AG04450 (cell line): ENCODE results near the gene KCNJ6. TPM values are rescaled to one million over a fixed set of nuclear protein-coding genes. Genes with fewer than 3 reads are reported as not detected.

ENCODE experiments used
- CTCF ChIA-PET: fragments of 300-600, 350-600 bp; formaldehyde crosslinking; extraction: SDS; loops from one replicate; lab custom pipeline; 2022; ENCODE audit warnings: antibody characterized with exemption, inconsistent platforms; lab: Charles Lee
- POLR2A ChIA-PET: fragments of 350-600 bp; formaldehyde crosslinking; extraction: SDS; loops from one replicate; lab custom pipeline; 2021; ENCODE audit warnings: antibody characterized with exemption, inconsistent platforms; lab: Yijun Ruan, JAX
- DNase-seq: peaks from one replicate; pipeline ENCODE4 v3.0.0-alpha.2; 2011; ENCODE audit warnings: low read depth, low spot score
- H3K27ac ChIP-seq: one replicate; pipeline ENCODE4 v1.5.1; 2012; ENCODE audit warnings: low read depth, low read length, control low read depth
- H3K27me3 ChIP-seq: one replicate; pipeline ENCODE4 v1.6.0; 2012; ENCODE audit warnings: low read length; ENCODE audit not compliant: control insufficient read depth, insufficient read depth
- H3K4me3 ChIP-seq: 2 replicates; pipeline ENCODE4 v1.5.1; 2011; ENCODE audit warnings: mild to moderate bottlenecking, low read depth, low read length, control low read depth
- H3K9me3 ChIP-seq: 2 replicates; pipeline ENCODE4 v1.5.1; 2012; ENCODE audit warnings: low read length; ENCODE audit not compliant: control insufficient read depth, insufficient read depth
- polyA plus RNA-seq: library from polyadenylated mRNA; depleted of rRNA; stranded (reverse); fragments of >200 nt; gene quantifications from 2 replicates; pipeline ENCODE4 v1.2.3, GENCODE V29; 2011
- TF ChIP-seq, protein P1 (sequence below): IDR thresholded peaks from 2 replicates; pipeline ENCODE4 v1.5.1; 2011; ENCODE audit warnings: low read depth, low read length, control low read depth, inconsistent platforms

Gene KCNJ6
- polyA plus RNA-seq, 1 experiment, result 0.02 TPM

DNA sequence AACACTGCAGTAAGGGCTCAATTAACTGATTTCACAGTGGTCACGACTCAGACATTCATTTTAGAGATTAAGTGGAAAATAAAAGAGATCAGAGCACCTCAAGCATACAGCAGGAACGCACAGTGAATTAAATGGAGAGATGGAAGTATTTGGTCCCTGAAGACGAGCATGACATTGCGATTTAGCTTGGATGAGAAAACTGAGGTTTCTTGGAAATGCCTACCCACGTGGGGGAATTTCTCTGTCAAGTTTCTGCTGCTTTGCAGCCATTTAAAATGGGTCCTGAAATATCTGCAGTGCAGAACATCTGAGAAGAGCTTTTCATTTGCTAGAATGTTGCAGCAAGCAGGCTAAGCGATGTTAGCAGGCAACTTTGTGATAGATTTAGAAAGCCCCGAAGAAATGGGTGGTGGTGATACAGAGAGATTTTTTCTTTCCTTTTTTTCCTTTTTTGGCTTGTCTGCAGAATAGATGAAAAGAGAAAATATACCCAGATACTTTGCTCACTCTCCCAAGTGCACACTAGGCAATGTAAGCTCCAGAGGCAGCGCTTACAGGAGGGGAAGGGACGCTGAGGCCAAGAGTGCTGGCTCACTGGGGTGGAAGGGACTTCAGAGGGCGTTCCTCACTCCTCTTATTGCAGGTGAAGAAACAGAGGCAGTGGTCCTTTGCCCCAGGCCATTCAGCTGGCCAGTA lies 258.0 kb downstream of the KCNJ6 start:
- Histone ChIP-seq H3K27ac (no peak overlapping the region), H3K27me3 (peaks cover 6% of the 10 kb centered on the region), H3K4me3 (no peak overlapping the region), H3K9me3 (no peaks in the 10 kb centered on the region)
- ChIA-PET POLR2A (no interaction called here), CTCF (no interaction called here)
- TF ChIP-seq, protein P1, sequence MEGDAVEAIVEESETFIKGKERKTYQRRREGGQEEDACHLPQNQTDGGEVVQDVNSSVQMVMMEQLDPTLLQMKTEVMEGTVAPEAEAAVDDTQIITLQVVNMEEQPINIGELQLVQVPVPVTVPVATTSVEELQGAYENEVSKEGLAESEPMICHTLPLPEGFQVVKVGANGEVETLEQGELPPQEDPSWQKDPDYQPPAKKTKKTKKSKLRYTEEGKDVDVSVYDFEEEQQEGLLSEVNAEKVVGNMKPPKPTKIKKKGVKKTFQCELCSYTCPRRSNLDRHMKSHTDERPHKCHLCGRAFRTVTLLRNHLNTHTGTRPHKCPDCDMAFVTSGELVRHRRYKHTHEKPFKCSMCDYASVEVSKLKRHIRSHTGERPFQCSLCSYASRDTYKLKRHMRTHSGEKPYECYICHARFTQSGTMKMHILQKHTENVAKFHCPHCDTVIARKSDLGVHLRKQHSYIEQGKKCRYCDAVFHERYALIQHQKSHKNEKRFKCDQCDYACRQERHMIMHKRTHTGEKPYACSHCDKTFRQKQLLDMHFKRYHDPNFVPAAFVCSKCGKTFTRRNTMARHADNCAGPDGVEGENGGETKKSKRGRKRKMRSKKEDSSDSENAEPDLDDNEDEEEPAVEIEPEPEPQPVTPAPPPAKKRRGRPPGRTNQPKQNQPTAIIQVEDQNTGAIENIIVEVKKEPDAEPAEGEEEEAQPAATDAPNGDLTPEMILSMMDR, result no peak
- no peak for DNase-seq

DNA sequence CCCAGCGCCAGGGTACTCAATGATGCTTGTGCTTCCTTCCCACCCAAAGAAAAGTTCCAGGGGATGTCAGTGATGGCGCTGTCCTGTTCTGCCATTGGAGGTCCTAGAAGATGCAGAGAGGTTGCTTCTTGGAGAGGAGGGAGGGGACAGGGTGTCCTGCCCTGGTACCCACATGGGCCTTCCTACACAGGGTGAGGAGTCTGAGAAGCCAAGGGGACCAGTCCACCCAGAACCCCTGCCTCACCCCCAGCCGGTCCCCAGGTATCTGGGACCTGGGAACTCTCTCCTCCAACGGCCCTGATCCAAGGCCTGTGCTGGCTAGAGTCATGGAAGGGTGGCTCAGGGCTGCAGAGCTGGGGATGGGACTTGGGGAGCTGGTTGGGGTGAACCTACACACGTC lies 259.4 kb downstream of the KCNJ6 start:
- CTCF ChIA-PET, result no interaction called here

DNA sequence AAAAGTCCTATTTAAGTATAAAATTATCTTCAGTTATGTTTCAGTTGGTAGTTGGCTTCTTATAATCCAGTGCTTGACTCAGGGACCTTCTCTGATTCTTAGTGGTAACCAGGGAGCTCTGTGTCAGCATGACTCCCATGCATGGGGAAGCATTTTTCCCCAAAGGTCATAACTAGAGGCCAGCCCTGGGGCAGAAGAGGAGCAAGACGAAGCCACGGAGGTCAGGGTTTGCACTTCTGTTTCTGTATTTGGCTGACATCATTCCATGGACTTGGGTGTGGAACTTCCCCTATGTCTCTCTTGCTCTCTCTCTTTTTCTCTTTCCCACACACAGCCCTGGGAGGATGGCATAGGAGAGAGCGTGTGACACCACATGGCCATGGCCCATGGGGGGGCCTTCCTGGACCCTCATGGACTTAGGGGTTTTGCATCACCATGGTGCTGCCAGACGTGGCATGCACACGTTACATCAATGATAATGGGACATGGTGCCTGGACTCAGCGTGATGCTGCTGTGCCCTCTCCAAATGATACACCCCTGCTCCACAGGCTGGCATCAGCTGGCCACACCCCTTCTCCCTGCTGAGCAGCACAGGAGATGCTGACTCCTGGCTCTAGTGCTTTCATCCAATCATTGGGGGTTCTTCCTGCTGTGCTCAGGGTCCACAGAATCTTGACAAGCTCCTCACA lies 260.5 kb downstream of the KCNJ6 start:
- Histone ChIP-seq H3K27me3 (peaks cover 14% of the 10 kb centered on the region), H3K27ac (no peak overlapping the region), H3K9me3 (no peaks in the 10 kb centered on the region), H3K4me3 (no peak overlapping the region)
- ChIA-PET POLR2A (no interaction called here), CTCF (interaction anchor here (1.1 kb wide), 1 partner anchor 15 kb away, joined by 3 read pairs; no protein-coding TSS in a partner anchor)
- TF ChIP-seq, protein P1, result no peak
- DNase-seq, result no peak

More for the DNA sequence above, 259.4 kb downstream of the KCNJ6 start:
- DNase-seq, result no peak
- Histone ChIP-seq H3K9me3 (no peaks in the 10 kb centered on the region), H3K27ac (no peak overlapping the region), H3K4me3 (no peak overlapping the region), H3K27me3 (peaks cover 10% of the 10 kb centered on the region)
- TF ChIP-seq, protein P1, result no peak
- POLR2A ChIA-PET, result no interaction called here

DNA sequence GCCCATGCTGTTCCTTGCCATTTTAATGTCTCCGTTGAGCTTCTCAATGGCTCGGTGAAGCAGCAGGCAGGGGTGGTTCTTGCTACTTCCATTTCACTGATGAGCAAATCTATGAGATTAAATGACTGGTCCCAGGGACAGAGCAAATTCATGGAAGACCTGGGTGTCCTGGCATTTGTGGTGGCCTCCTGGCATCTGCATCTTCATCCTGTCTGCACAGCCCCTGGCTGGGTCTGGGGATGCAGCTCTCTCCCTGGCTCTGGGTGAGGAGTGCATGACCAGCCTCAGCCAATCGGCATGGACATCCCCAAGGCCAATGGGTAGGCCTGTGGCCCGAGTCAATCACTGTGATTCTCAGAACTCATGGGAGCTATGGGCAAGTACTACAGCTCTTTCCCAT lies 261.7 kb downstream of the KCNJ6 start:
- DNase-seq, result no peak
- TF ChIP-seq, protein P1, result no peak
- ChIA-PET CTCF (interaction anchor here (1.1 to 1.3 kb wide), 2 partner anchors 17 to 20 kb away, joined by 3 read pairs; no protein-coding TSS in a partner anchor), POLR2A (no interaction called here)
- H3K4me3 ChIP-seq, result no peak overlapping the region
- no peaks in the 10 kb centered on the region for H3K9me3 ChIP-seq
- no peak overlapping the region for H3K27ac ChIP-seq
- H3K27me3 ChIP-seq, result peaks cover 11% of the 10 kb centered on the region

DNA sequence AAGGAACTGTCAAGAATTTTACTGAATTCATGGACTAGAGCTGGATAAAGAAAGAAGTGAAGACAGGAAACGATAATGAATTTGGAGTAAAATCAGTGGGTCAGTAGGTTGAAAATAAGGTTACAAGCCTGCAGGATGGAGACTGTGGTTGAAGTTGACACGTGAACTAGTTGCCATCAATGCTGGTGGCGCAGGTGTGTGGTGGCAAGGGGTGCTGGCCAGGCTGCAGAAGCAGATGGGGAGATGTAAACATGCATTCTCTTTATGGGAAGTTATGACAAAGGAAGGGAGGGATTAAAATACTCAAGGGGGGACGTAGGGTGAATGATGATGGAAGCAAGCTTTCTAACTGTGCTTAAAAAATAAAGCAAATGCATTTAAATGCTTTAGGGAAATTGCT lies 263.1 kb downstream of the KCNJ6 start:
- H3K27me3 ChIP-seq, result peaks cover 11% of the 10 kb centered on the region
- no peak for DNase-seq
- CTCF ChIA-PET, result no interaction called here
- H3K27ac ChIP-seq, result no peak overlapping the region
- no peak overlapping the region for H3K4me3 ChIP-seq
- POLR2A ChIA-PET, result no interaction called here
- TF ChIP-seq, protein P1, result no peak
- no peaks in the 10 kb centered on the region for H3K9me3 ChIP-seq
